Skeletal muscle satellite cell (primary cell): ENCODE results near the gene WWOX.

Experiments
- H3K27me3 ChIP-seq: 2 replicates; pipeline ENCODE4 v1.7.0; 2013; ENCODE audit warnings: low read length; ENCODE audit not compliant: control insufficient read depth, insufficient read depth
- H3K36me3 ChIP-seq: 2 replicates; pipeline ENCODE4 v1.7.0; 2013; ENCODE audit warnings: mild to moderate bottlenecking, control low read depth, low read length; ENCODE audit not compliant: insufficient read depth
- H3K4me1 ChIP-seq: 2 replicates; pipeline ENCODE4 v1.7.0; 2013; ENCODE audit warnings: low read length; ENCODE audit not compliant: control insufficient read depth, insufficient read depth
- H3K4me2 ChIP-seq: 2 replicates; pipeline ENCODE4 v1.7.0; 2013; ENCODE audit warnings: mild to moderate bottlenecking, low read length
- H3K4me3 ChIP-seq: 2 replicates; pipeline ENCODE4 v1.7.0; 2013; ENCODE audit warnings: low read length
- H3K9ac ChIP-seq: 2 replicates; pipeline ENCODE4 v1.7.0; 2013; ENCODE audit warnings: mild to moderate bottlenecking, low read depth, low read length, moderate library complexity
- H3K9me3 ChIP-seq: replicated peaks from 2 replicates; pipeline ENCODE4 v1.7.0; 2013; ENCODE audit warnings: mild to moderate bottlenecking, control low read depth, low read length

WWOX gene

DNA sequence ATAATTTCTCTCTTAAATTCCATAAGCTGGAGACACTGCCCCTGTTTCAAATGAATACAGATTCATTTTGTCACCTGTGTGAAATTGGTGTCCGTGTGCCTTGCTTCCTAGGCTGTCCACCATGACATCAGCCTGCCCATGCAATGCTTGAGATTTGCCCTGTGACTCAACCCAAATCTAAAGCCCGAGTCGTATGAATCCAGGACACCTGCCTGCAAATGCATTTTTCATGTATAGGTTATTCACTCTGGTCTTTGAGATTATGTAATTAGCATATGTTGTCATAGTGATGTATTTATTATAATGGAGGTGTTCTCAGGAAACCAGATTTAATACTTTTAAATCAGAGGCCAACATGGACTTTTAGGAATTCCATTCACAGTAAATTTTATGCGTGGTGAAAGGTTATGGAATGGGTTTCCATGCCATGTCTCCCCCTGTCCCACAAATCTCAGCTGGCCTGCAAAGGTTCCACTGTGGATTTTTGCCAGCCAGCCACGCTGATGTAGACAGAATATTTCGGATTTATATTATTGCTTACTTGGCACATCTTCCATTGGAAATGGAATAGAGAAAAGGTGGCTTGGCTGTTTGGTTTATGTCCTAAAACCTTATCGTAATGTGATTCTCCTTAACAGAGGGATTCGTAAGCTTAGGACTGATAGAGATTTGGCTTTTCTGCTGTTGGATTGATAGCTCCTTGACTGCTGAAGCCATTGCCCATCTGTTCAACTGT is 551.1 kb downstream of the WWOX start:
- Histone ChIP-seq H3K4me2 (no peak overlapping the region), H3K36me3 (no peaks in the 10 kb centered on the region), H3K9me3 (no peaks in the 10 kb centered on the region), H3K27me3 (no peaks in the 10 kb centered on the region), H3K4me1 (no peaks in the 10 kb centered on the region), H3K9ac (no peak overlapping the region), H3K4me3 (no peak overlapping the region)

DNA sequence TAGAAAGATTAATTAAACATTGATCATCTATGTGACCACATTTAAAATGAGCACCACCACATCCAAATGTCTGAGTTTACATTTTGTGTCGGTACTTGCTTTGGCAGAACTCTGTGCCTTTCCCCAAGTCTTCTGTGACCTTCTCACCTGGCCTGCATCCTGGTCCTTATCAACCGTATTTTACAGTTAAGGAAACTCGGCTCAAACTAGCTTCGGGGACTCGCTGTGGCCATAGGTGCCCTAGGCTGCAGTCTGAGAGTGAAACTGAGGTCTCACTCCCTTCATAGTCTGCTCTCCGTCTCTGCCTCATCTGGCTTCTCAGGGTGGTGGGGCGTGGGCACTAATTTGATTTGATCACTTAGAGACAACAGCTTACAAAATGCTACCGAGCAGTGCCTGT is 555.5 kb downstream of the WWOX start:
- Histone ChIP-seq H3K4me3 (no peak overlapping the region), H3K27me3 (no peaks in the 10 kb centered on the region), H3K4me2 (no peak overlapping the region), H3K4me1 (no peaks in the 10 kb centered on the region), H3K9ac (no peak overlapping the region), H3K9me3 (no peaks in the 10 kb centered on the region), H3K36me3 (no peaks in the 10 kb centered on the region)

GRCh38 chr16:78655331-78656113 is 556.1 kb downstream of the WWOX start:
- Histone ChIP-seq H3K36me3 (no peaks in the 10 kb centered on the region), H3K27me3 (no peaks in the 10 kb centered on the region), H3K4me2 (no peak overlapping the region), H3K4me3 (no peak overlapping the region), H3K9me3 (no peaks in the 10 kb centered on the region), H3K9ac (no peak overlapping the region), H3K4me1 (no peaks in the 10 kb centered on the region)

GRCh38 chr16:78656887-78657286 is 557.4 kb downstream of the WWOX start:
- Histone ChIP-seq H3K9ac (no peak overlapping the region), H3K36me3 (no peaks in the 10 kb centered on the region), H3K4me2 (no peak overlapping the region), H3K9me3 (no peaks in the 10 kb centered on the region), H3K4me3 (no peak overlapping the region), H3K4me1 (no peaks in the 10 kb centered on the region), H3K27me3 (no peaks in the 10 kb centered on the region)

DNA sequence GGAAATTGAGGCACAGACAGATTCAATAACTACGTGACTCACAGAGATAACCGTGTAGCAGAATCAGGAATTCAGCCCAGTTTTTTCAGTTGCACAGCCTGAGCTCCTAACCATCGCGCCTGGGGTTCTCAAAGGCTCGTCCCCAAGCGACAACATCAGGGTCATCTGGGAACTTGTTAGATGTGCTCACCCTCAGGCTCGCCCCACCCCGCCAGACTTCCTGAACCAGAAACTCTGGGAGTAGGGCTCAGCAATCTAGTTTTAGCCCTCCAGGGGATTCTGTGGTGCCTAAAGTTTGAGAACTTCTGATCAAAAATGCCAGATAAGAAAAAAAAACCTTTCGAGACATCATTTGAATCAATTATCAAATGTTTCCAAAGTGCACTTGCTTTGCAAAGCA is 559.8 kb downstream of the WWOX start:
- Histone ChIP-seq H3K36me3 (no peaks in the 10 kb centered on the region), H3K4me3 (no peak overlapping the region), H3K4me2 (no peak overlapping the region), H3K9me3 (no peaks in the 10 kb centered on the region), H3K9ac (no peak overlapping the region), H3K4me1 (no peaks in the 10 kb centered on the region), H3K27me3 (no peaks in the 10 kb centered on the region)

- Histone ChIP-seq H3K27me3 (no peaks in the 10 kb centered on the region), H3K9ac (no peak overlapping the region), H3K36me3 (no peaks in the 10 kb centered on the region), H3K4me1 (no peaks in the 10 kb centered on the region), H3K4me2 (no peak overlapping the region), H3K9me3 (no peaks in the 10 kb centered on the region), H3K4me3 (no peak overlapping the region)
These were observed 560.3 kb downstream of the WWOX start for GRCh38 chr16:78659668-78660217.

DNA sequence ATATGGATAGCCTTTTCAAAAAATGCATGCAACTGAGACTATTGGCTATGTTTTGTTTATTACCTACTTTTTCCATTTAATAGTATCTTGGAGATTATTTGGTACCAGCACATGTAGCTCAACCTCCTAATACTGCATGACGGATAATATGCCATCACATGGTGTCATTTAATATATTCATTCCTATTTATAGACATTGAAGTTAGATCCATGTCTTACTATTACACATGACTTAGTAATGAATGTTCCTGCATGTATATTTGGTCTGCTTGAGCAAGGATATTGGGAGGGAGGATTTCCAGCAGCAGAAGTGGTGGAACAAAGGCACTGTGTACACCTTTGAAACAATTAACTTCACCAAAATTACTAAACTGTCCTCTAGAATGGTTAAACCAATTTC is 561.3 kb downstream of the WWOX start:
- Histone ChIP-seq H3K4me1 (no peaks in the 10 kb centered on the region), H3K27me3 (no peaks in the 10 kb centered on the region), H3K4me2 (no peak overlapping the region), H3K36me3 (no peaks in the 10 kb centered on the region), H3K9ac (no peak overlapping the region), H3K4me3 (no peak overlapping the region), H3K9me3 (no peaks in the 10 kb centered on the region)

- no peaks in the 10 kb centered on the region for H3K4me1 ChIP-seq
- H3K4me2 ChIP-seq = no peak overlapping the region
- H3K36me3 ChIP-seq = no peaks in the 10 kb centered on the region
- H3K9me3 ChIP-seq = no peaks in the 10 kb centered on the region
- H3K9ac ChIP-seq = no peak overlapping the region
- no peaks in the 10 kb centered on the region for H3K27me3 ChIP-seq
- no peak overlapping the region for H3K4me3 ChIP-seq
These were observed 564.2 kb downstream of the WWOX start for GRCh38 chr16:78663690-78664089.

DNA sequence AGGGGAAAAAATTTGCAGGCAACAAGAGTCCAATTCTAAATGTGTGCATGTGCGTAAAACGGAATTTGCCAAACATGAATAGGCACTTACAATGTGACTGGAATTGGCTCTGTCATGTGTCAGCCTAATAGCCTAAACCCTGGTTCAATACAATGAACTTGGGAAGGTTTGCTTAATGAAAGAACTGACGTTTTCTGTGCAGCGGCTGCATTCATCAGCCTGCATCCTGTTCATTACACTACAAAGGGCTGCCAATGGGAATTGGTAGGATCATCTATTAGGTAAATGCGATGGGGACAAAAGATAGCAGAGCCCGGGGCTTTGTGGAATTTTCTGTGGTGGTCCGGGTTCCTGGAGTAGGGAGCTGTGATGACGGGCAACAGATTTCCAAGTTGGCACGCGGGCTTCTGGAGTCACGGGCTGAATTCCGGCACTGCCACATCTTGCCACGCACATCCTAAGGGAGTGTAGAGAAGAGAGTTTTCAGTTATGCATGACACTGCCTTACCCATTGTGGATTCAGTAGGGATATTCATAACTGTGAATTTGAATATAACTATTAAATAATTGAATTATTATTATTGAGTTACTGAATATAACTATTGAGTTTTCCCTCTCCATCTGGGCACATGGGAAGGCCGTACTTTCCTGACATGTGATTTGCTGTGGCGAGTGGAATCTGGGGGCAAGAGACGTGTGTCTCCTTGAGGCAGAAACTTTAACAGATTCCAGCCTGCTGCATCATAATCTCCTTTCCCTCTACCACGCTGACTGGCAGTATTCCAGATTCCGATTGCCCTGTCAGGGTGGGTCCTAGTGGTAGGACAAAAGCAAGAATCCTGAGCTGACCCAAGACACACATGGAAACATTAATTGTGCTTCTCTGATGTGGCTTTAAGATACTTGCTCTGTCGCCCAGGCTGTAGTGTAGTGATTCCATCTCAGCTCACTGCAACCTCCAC is 565.6 kb downstream of the WWOX start:
- H3K27me3 ChIP-seq = no peaks in the 10 kb centered on the region
- no peak overlapping the region for H3K4me2 ChIP-seq
- H3K36me3 ChIP-seq = no peaks in the 10 kb centered on the region
- H3K9me3 ChIP-seq = no peaks in the 10 kb centered on the region
- no peak overlapping the region for H3K4me3 ChIP-seq
- H3K9ac ChIP-seq = no peak overlapping the region
- peaks cover 8% of the 10 kb centered on the region for H3K4me1 ChIP-seq

DNA sequence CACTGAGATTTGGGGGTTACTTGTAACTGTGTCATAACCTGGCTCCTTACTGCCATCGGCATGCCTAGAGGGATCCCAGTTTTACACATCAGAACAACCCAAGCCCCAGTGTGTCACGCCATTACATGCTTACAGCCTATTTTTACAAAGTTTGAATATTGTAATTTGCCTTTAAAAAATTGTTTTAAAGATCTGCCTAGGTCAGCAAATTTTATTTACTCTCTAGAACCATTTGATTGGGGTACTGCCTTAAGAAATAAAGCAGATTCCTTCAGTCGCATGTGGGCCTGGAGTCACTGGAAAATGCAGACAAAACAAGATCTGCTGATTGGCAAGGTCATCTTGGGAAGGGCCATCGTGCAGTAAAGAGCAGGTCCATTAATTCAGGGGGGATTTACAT is 566.9 kb downstream of the WWOX start:
- H3K4me1 ChIP-seq = peaks cover 8% of the 10 kb centered on the region
- no peaks in the 10 kb centered on the region for H3K36me3 ChIP-seq
- H3K4me3 ChIP-seq = no peak overlapping the region
- H3K9ac ChIP-seq = no peak overlapping the region
- no peaks in the 10 kb centered on the region for H3K9me3 ChIP-seq
- H3K4me2 ChIP-seq = no peak overlapping the region
- no peaks in the 10 kb centered on the region for H3K27me3 ChIP-seq

GRCh38 chr16:78667675-78668074 is 568.2 kb downstream of the WWOX start:
- Histone ChIP-seq H3K27me3 (no peaks in the 10 kb centered on the region), H3K9me3 (no peaks in the 10 kb centered on the region), H3K9ac (no peak overlapping the region), H3K36me3 (no peaks in the 10 kb centered on the region), H3K4me3 (no peak overlapping the region), H3K4me1 (peaks cover 8% of the 10 kb centered on the region), H3K4me2 (no peak overlapping the region)
